ENCODE measurements around the gene TBC1D2B. TPM values are rescaled to one million over a fixed set of nuclear protein-coding genes. Genes with fewer than 3 reads are reported as not detected.
"Not testable (repeated sequence)": the region's sequence is repeated elsewhere in the genome, so short reads cannot be mapped to it uniquely, and the experiment has no call there.

TBC1D2B gene
- total RNA-seq, 3 donors from 2014 or later: 54.8 to 65.6 (median 57.0) TPM

- H3K4me3 ChIP-seq: no peak overlapping the region
- no peak for TF ChIP-seq CTCF (IDR thresholded peaks at IDR 0.05)
- H3K9me3 ChIP-seq: no peaks in the 10 kb centered on the region
- peaks cover 4% of the 10 kb centered on the region for H3K4me1 ChIP-seq (ENCODE audit: low read depth)
- DNase-seq: no peak
- no peak for ATAC-seq
- intact Hi-C loops (cut with DNase I, micrococcal nuclease): loop anchor here (5.0 to 10.0 kb wide), 2 partner anchors 136 to 138 kb away; no protein-coding TSS in a partner anchor
- H3K36me3 ChIP-seq (ENCODE audit: low read depth): no peaks in the 10 kb centered on the region
Observed at GRCh38 chr15:77969055-77969454, 108.5 kb downstream of the TBC1D2B start.

DNA sequence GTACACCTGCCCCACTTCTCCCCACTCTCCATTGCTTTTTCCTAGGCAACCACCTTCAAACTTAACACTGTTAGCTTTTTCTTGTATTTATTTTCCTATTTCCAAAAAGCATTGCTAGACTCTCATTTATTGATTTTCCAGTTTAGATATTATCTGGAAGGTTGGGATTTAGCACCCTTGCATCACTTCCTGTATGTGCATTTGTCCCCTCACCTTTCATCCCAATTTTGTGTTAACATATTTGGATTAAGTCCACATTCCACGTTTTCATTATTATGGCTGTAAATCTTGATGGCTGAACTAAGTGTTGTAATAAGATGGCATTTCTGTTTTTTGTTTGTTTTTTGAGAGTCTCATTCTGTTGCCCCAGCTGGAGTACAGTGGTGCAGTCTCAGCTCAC lies 109.7 kb downstream of the TBC1D2B start:
- intact Hi-C loops (cut with DNase I, micrococcal nuclease): loop anchor here (5.0 to 10.0 kb wide), 2 partner anchors 137 to 140 kb away; no protein-coding TSS in a partner anchor
- no peaks in the 10 kb centered on the region for H3K4me1 ChIP-seq (ENCODE audit: low read depth)
- no peak for TF ChIP-seq CTCF (IDR thresholded peaks at IDR 0.05)
- ATAC-seq (no peak), DNase-seq (no peak)
- H3K4me3 ChIP-seq: no peak overlapping the region
- no peaks in the 10 kb centered on the region for H3K36me3 ChIP-seq (ENCODE audit: low read depth)
- H3K9me3 ChIP-seq: no peaks in the 10 kb centered on the region

DNA sequence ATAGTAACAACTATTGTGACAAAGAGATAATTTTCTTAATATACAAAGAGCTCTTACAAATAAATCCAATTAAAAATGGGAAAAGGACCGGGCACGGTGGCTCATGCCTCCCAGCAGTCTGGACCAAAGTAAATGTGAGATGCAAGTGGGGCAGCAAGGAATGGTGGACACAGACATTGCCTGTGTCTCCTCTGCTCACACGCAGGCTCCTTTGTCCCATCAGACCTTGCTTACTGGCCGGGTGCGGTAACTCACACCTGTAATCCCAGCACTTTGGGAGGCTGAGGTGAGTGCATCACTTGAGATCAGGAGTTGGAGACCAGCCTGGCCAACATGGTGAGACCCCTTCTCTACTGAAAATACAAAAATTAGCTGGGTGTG lies 110.3 kb downstream of the TBC1D2B start:
- intact Hi-C loops (cut with DNase I, micrococcal nuclease): loop anchor here (5.0 to 10.0 kb wide), 2 partner anchors 138 to 140 kb away; no protein-coding TSS in a partner anchor
- not testable (repeated sequence) for H3K4me1 ChIP-seq (ENCODE audit: low read depth); H3K36me3 ChIP-seq (ENCODE audit: low read depth); H3K9me3 ChIP-seq; H3K4me3 ChIP-seq; DNase-seq; ATAC-seq

DNA sequence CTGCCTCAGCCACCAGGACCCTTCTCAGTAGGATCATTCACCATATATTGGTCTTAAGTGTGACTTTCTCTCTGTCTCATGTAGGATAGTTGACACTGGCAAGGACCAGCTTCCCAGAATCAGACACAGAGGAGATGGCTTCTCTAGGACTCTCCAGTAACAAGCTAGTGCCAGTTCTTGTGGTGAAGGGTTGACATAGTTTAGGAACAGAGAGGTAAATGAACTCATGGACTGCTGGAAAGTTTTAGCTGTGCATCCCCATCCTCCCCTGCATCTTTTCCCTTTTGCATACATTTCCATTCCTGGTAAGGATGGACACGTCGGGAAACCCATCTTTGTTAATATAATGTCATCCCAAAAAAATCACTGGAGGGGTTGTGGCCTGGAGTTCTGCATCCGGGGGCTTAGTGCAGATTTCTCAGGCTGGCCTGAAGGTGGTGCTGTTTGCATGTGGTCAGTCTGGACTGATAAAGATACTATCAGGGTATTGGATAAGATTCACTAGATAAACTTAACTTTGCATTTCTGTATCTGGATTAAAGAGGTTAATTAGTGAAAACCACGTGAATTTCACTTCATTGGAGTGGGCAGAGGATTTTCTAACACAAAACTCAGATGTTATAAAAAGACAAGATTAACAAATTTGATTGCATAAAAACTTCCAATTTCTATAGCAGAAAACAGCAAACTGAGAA lies 110.8 kb downstream of the TBC1D2B start:
- TF ChIP-seq CTCF (IDR thresholded peaks at IDR 0.05): peak; percentile 73
- intact Hi-C loops (cut with DNase I, micrococcal nuclease): loop anchor here (5.0 to 10.0 kb wide), 2 partner anchors 138 to 141 kb away; no protein-coding TSS in a partner anchor

DNA sequence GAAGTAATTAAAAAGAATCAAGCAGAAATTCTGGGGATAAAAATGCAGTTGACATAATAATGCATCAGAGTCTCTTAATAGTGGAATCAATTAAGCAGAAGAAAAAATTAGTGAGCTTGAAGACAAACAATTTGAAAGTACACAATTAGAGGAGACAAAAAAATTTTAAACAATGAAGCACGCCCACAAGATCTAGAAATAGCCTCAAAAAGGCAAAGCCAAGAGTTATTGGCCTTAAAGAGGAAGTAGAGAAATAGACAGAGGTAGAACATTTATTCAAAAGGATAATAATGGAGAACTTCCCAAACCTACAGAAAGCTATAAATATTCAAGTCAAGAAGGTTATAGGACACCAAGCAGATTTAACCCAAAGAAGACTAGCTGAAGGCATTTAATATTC lies 113.3 kb downstream of the TBC1D2B start:
- ATAC-seq: no peak
- no peak for DNase-seq
- Histone ChIP-seq H3K4me1 (ENCODE audit: low read depth) (no peaks in the 10 kb centered on the region), H3K36me3 (ENCODE audit: low read depth) (no peaks in the 10 kb centered on the region), H3K4me3 (no peak overlapping the region), H3K9me3 (no peaks in the 10 kb centered on the region)
- TF ChIP-seq CTCF (IDR thresholded peaks at IDR 0.05): no peak
- intact Hi-C loops (cut with DNase I, micrococcal nuclease): loop anchor here in 1 of 2 donors (10.0 kb wide), 1 partner anchor 141 kb away; no protein-coding TSS in a partner anchor

More for the DNA sequence above, 110.8 kb downstream of the TBC1D2B start:
- peak in 2 of 3 donors; percentile 52 to 54 for DNase-seq
- no peaks in the 10 kb centered on the region for H3K9me3 ChIP-seq
- no peaks in the 10 kb centered on the region for H3K36me3 ChIP-seq (ENCODE audit: low read depth)
- ATAC-seq: peak; percentile 82
- no peak overlapping the region for H3K4me3 ChIP-seq
- H3K4me1 ChIP-seq (ENCODE audit: low read depth): no peaks in the 10 kb centered on the region

DNA sequence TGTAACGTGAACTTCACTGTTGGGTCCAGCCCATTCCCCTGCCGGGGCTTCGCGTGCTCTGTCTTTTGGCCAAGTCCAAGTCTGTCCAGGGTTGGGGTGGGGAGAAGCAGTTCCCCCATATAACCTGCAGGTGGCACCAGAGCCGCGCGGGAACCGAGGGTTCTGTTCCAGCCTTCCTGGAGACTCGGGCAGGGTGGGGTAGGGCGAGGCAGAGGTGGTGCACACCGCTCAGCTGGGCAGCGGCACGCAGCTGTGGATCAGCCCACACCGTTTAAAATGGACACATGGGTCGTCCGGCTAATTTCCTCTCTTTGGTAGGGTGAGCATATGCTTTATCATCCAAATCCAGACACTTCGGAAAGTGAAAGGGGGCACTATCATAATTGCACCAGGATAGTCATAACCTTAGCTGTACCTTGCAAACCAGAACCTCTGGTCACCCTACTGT lies 118.1 kb downstream of the TBC1D2B start:
- Histone ChIP-seq H3K4me3 (no peak overlapping the region), H3K4me1 (ENCODE audit: low read depth) (no peaks in the 10 kb centered on the region), H3K36me3 (ENCODE audit: low read depth) (no peaks in the 10 kb centered on the region), H3K9me3 (no peaks in the 10 kb centered on the region)
- ATAC-seq (peak; percentile 100), DNase-seq (peak; percentile 85 to 91 (median 89))
- TF ChIP-seq CTCF (IDR thresholded peaks at IDR 0.05): peak; percentile 97
- intact Hi-C loops (cut with DNase I, micrococcal nuclease): no loop called here

GRCh38 chr15:77958716-77959431 lies 118.6 kb downstream of the TBC1D2B start:
- DNase-seq; H3K4me1 ChIP-seq (ENCODE audit: low read depth); ATAC-seq; intact Hi-C loops (cut with DNase I, micrococcal nuclease); H3K36me3 ChIP-seq (ENCODE audit: low read depth); H3K4me3 ChIP-seq; H3K9me3 ChIP-seq: not testable (repeated sequence)

- intact Hi-C loops (cut with DNase I, micrococcal nuclease); H3K9me3 ChIP-seq; H3K4me3 ChIP-seq; H3K36me3 ChIP-seq (ENCODE audit: low read depth); H3K4me1 ChIP-seq (ENCODE audit: low read depth); ATAC-seq; DNase-seq: not testable (repeated sequence)
Observed at GRCh38 chr15:77958021-77958420, 119.5 kb downstream of the TBC1D2B start.

Measured in mucosa of descending colon (tissue), 3 donors.